Astrocyte of the spinal cord (primary cell): ENCODE measurements around the gene DEFB126.

Source experiments
- DNase-seq: peaks from one replicate; pipeline ENCODE4 v3.0.0; 2011; ENCODE audit warnings: low read depth, low spot score
- H3K4me3 ChIP-seq: 2 replicates; pipeline ENCODE4 v1.5.1; 2011; ENCODE audit warnings: low read depth, mild to moderate bottlenecking, low read length, moderate library complexity
- in situ Hi-C: cut with HindIII; loops from 2 replicates; pipeline ENCODE4 v1.10.0; 2017; ENCODE audit warnings: low sequenced_read_pairs
- TF ChIP-seq, protein P1 (sequence below): IDR thresholded peaks from 2 replicates; pipeline ENCODE4 v1.5.1; 2012; ENCODE audit warnings: low read depth, mild to moderate bottlenecking, low read length, inconsistent platforms

Gene DEFB126

GRCh38 chr20:168876-169275 is 26.5 kb downstream of the DEFB126 start:
- TF ChIP-seq, protein P1, sequence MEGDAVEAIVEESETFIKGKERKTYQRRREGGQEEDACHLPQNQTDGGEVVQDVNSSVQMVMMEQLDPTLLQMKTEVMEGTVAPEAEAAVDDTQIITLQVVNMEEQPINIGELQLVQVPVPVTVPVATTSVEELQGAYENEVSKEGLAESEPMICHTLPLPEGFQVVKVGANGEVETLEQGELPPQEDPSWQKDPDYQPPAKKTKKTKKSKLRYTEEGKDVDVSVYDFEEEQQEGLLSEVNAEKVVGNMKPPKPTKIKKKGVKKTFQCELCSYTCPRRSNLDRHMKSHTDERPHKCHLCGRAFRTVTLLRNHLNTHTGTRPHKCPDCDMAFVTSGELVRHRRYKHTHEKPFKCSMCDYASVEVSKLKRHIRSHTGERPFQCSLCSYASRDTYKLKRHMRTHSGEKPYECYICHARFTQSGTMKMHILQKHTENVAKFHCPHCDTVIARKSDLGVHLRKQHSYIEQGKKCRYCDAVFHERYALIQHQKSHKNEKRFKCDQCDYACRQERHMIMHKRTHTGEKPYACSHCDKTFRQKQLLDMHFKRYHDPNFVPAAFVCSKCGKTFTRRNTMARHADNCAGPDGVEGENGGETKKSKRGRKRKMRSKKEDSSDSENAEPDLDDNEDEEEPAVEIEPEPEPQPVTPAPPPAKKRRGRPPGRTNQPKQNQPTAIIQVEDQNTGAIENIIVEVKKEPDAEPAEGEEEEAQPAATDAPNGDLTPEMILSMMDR, result no peak
- in situ Hi-C loops, result no loop called here

DNA sequence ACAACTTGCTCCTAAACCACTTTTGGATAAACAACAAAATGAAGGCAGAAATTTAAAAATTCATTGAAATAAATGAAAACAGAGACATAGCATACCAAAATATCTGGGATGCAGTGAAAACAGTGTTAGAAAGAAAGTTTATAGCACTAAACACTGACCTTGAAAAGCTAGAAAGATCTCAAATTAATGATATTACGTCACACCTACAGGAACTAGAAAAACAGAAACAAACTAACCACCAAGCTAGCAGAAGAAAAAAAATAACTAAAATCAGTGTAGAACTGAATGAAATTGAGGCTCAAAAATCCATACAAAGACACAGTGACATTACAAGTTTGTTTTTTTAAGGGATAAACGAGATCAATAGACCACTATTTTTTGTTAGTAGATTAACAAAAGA is 41.9 kb downstream of the DEFB126 start:
- no peak for DNase-seq
- TF ChIP-seq, protein P1, result no peak
- in situ Hi-C loops, result no loop called here
- no peak overlapping the region for H3K4me3 ChIP-seq

More at GRCh38 chr20:168876-169275, 26.5 kb downstream of the DEFB126 start:
- no peak overlapping the region for H3K4me3 ChIP-seq
- DNase-seq, result no peak

- TF ChIP-seq, protein P1, result no peak
- H3K4me3 ChIP-seq, result no peak overlapping the region
- in situ Hi-C loops, result no loop called here
- no peak for DNase-seq
Measured at GRCh38 chr20:187733-188132, 45.3 kb downstream of the DEFB126 start.

GRCh38 chr20:189611-190010 is 47.2 kb downstream of the DEFB126 start, which contains the start of gene DEFB128:
Gene DEFB128 (minus strand): TSS chr20:189711. CDS start chr20:189623, 88 bp downstream.
- TF ChIP-seq, protein P1, result no peak
- H3K4me3 ChIP-seq, result no peak within 1 kb of the TSS
- in situ Hi-C loops, result no loop called here
- DNase-seq, result no peak
